Fibroblast of the aortic adventitia (primary cell): ENCODE data around the gene EPN2. TPM values are rescaled to one million over a fixed set of nuclear protein-coding genes. Genes with fewer than 3 reads are reported as not detected.
A peak's percentile ranks its signal among the peaks of the same experiment; 100 is the strongest.
"Not testable (repeated sequence)": the region's sequence is repeated elsewhere in the genome, so short reads cannot be mapped to it uniquely, and the experiment has no call there.

Source experiments
- DNase-seq: peaks from one replicate; pipeline ENCODE4 v3.0.0-alpha.2; 2010; ENCODE audit warnings: low read depth
- H3K4me3 ChIP-seq: 2 replicates; pipeline ENCODE4 v1.5.1; 2011; ENCODE audit warnings: low read depth, mild to moderate bottlenecking, control low read depth, low read length, moderate library complexity
- total RNA-seq: library from RNA; depleted of rRNA; stranded (reverse); fragments of >200 nt; gene quantifications from 2 replicates; pipeline ENCODE4 v1.2.3, GENCODE V29; 2012; ENCODE audit warnings: low replicate concordance
- TF ChIP-seq, protein P1 (sequence below): IDR thresholded peaks from 2 replicates; pipeline ENCODE4 v1.5.1; 2011; ENCODE audit warnings: mild to moderate bottlenecking, low read length, control low read depth, inconsistent platforms; ENCODE audit not compliant: insufficient read depth

Gene EPN2
- total RNA-seq, 1 donor = 30.7 TPM

DNA sequence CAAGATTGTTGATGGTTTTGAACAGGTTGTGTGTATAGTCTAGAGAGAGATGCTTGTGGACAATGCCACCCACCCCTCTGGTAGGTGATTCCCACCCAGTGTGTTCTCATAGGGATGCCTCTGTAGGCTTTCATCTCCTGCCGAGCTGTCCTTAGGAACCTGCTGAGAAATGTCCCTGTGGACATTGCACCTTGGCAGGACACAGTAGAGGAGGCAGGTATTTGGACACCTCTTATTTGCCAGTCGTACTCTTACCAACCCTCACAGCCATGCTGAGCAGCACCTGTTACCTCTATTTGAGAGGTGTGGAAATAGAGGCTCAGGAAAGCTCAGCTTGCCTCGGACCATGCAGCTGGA lies 33.2 kb downstream of the EPN2 start:
- TF ChIP-seq, protein P1, sequence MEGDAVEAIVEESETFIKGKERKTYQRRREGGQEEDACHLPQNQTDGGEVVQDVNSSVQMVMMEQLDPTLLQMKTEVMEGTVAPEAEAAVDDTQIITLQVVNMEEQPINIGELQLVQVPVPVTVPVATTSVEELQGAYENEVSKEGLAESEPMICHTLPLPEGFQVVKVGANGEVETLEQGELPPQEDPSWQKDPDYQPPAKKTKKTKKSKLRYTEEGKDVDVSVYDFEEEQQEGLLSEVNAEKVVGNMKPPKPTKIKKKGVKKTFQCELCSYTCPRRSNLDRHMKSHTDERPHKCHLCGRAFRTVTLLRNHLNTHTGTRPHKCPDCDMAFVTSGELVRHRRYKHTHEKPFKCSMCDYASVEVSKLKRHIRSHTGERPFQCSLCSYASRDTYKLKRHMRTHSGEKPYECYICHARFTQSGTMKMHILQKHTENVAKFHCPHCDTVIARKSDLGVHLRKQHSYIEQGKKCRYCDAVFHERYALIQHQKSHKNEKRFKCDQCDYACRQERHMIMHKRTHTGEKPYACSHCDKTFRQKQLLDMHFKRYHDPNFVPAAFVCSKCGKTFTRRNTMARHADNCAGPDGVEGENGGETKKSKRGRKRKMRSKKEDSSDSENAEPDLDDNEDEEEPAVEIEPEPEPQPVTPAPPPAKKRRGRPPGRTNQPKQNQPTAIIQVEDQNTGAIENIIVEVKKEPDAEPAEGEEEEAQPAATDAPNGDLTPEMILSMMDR = no peak
- DNase-seq = no peak
- no peak overlapping the region for H3K4me3 ChIP-seq

DNA sequence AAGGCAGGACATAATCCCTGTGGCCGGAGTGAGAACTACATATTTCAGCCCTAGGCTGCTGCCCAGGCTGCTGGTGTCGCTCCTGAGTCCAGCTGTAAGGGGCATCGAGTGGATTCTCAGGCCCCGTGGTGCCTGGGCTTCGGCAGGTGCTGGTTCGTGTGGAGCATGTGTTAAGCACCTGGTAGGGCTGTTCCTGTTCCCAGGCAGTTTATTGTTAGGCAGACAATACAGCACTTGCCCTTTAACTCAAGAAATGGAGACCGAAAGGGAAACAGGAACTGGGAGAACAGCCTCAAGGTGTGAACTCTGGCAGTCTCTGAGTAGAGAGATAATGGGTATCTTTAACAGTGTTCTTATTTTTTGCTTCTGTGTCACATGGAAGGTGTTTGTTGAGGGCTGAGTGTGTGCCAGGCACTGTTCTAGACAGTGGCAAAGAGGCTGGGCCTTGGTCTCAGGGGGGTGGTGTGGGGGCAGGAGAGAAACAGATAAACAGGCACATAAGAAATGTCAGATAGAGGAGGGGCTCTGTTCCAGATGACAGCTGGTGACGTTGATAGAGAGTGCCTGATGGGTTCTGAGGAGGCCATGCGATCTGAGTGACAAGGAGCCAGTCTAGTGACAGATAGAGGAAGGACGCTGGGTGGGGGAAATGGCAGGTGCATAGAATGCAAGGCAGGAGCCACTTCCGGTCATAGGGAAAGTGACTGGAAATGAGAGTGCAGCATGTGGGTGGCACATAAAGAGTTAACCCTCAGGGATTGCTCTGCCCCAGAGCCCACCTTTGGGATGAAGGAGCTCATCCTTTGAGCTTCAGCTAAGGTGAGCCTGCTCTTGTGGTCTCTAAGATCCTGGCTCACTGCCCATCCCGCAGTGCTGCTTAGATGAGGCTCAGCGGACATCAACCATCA lies 33.8 kb downstream of the EPN2 start:
- TF ChIP-seq, protein P1 = no peak

DNA sequence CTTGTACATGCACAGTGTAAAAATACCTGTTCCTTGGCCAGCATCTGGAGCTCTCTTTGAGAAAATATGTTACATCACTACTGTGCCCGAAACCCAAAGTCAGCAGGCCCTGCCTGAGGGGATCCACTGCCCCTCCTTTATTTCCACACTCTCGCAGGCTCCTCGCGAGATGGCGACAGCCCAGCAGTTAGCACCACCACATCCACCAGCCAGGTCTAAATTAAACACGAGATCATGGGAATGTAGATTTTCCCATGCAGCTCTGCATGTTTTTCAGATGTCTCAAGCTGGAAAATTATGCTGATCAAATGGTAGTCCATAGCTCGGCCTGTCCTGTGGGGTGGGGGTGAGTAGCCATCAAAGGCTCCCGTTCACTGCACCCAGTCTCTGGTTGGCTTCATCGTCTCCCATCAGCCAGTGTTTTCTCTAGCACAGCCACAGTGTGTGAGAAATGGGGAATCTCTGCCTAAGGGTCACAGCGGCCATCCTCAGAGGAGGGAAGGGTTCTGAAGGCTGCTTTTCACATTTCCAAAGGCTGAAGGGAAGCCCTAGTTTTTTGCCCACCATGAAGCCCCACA lies 34.7 kb downstream of the EPN2 start:
- no peak overlapping the region for H3K4me3 ChIP-seq
- peak; percentile 32 for DNase-seq
- TF ChIP-seq, protein P1 = no peak

More for the DNA sequence above, 33.8 kb downstream of the EPN2 start:
- no peak for DNase-seq
- no peak overlapping the region for H3K4me3 ChIP-seq

DNA sequence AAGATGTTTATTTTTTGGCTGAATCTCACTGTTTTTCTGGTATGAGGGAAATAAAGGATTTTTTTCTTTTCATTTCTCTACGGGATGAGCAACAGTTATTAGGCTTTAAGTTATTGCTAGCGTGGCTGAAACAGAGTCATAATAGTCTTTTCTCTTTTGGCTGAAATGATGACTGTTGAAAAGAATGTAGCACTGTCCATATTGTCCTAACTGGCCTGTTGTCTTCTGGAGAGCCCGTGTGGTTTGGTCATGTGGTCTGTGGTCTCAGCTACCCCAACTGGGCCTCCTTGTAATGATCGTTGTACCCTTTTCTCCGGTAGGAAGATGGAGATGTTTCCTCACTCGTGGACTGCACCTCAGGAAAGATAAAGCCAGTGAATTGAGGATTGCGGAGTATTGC lies 36.6 kb downstream of the EPN2 start:
- no peak overlapping the region for H3K4me3 ChIP-seq
- TF ChIP-seq, protein P1 = no peak
- DNase-seq = no peak

DNA sequence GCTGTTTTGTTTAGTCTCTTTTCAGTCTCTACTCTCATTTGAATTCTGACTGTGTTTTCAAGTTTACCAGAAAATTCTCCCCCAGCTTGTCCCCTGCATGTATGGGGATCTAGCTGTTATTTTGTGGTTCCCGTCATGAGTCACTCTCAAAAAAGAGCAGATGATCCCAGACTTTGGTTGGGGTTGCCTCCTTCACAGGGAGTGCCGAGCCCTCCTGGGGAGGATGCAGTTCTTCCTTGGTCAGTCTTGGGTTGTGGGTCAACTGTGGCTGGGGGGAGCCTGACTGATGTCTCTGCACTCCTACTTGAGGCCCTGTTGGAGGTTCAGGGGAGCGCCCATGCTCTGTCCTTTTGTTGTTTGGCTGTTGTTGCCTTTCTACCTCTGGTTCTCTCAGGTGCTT lies 37.7 kb downstream of the EPN2 start:
- TF ChIP-seq, protein P1 = no peak
- H3K4me3 ChIP-seq = no peak overlapping the region
- no peak for DNase-seq

DNA sequence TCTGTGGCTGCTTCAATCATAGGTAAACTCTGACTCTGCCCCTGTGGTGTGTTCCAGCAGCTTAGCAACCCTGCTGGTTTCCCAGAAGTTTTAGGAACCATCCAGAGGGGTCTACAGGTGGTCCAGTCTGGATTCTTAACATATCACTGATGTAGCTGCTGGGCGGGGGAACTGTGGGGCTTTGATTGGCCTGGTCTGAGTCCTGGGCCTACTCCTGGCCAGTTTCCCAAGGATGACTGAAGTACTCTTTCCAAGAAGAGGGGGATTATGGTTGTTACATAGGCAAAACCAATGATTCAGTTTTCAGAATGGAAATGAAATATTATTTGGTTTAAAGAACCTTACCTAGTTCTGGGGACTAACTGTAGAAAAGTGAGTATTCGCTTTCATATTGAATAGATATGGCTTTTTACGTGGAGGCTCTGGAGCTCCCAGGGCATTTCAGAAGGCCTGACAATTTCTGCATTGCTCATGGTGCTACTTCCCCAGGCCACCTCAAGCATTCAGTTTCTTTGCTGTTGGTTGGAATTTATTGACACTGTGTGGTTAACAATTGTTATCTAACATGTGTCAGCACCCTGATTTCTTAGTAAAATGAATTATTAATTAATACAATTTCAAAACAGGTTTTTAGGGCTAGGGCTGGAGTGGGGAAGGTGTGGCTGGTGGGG lies 38.4 kb downstream of the EPN2 start:
- DNase-seq = no peak

DNA sequence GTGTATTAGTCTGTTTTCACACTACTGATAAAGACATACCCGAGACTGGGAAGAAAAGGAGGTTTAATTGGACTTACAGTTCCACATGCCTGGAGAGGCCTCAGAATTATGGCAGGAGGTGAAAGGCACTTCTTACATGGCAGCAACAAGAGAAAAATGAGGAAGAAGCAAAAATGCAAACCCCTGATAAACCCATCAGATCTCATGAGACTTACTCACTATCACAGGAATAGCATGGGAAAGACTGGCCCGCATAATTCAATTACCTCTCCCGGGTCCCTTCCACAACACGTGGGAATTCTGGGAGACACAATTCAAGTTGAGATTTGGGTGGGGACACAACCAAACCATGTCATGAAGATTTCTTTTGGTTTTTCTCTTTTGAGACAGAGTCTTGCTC lies 41.1 kb downstream of the EPN2 start:
- not testable (repeated sequence) for DNase-seq, H3K4me3 ChIP-seq

More for the DNA sequence above, 38.4 kb downstream of the EPN2 start:
- TF ChIP-seq, protein P1 = no peak
- H3K4me3 ChIP-seq = no peak overlapping the region
